Measurements from ENCODE around the gene ABCC10.
"Not testable (repeated sequence)": the region's sequence is repeated elsewhere in the genome, so short reads cannot be mapped to it uniquely, and the experiment has no call there.

ABCC10 gene

DNA sequence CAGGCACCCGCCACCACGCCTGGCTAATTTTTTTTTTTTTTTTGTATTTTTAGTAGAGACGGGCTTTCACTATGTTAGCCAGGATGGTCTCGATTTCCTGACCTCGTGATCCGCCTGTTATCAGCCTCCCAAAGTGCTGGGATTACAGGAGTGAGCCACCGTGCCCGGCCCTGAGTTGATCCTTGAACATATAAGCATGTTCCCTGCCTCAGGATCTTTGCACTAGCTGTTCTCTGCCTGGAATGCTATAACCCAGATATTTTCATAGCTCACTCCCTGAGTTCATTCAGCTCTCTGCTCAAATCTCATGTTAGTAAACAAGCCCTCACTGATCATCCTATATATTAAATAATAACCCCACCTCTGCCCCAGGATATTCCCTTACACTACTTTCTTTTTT is 37.0 kb downstream of the ABCC10 start:
- H3K9me2 ChIP-seq (replicated peaks; ENCODE audit: insufficient read depth, low read length), result no peaks in the 10 kb centered on the region
- no peak overlapping the region for H2AFZ ChIP-seq (ENCODE audit: low read length)
- DNase-seq, result no peak
- H3K4me2 ChIP-seq (ENCODE audit: low read depth, low read length), result no peak overlapping the region
- no peak overlapping the region for H3K9ac ChIP-seq (ENCODE audit: low read length)
- H4K20me1 ChIP-seq (ENCODE audit: insufficient read depth, low read length), result no peaks in the 10 kb centered on the region
- H3F3A ChIP-seq (ENCODE audit: insufficient read depth, low read length), result no peaks in the 10 kb centered on the region
- H3K36me3 ChIP-seq (replicated peaks; ENCODE audit: insufficient read depth, low read length), result no peaks in the 10 kb centered on the region
- H3K4me3 ChIP-seq (ENCODE audit: low read length), result no peak overlapping the region
- H3K9me3 ChIP-seq (replicated peaks; ENCODE audit: insufficient read depth, low read length), result no peaks in the 10 kb centered on the region
- no peak overlapping the region for H3K27ac ChIP-seq (ENCODE audit: low read length)
- H3K79me2 ChIP-seq (ENCODE audit: low read length), result no peaks in the 10 kb centered on the region
- H3K4me1 ChIP-seq (ENCODE audit: low read length), result no peaks in the 10 kb centered on the region
- peaks cover 11% of the 10 kb centered on the region; the same call in 1 of the 2 replicates for H3K27me3 ChIP-seq (replicated peaks; ENCODE audit: insufficient read depth, low read length)
- TF ChIP-seq, protein P1, sequence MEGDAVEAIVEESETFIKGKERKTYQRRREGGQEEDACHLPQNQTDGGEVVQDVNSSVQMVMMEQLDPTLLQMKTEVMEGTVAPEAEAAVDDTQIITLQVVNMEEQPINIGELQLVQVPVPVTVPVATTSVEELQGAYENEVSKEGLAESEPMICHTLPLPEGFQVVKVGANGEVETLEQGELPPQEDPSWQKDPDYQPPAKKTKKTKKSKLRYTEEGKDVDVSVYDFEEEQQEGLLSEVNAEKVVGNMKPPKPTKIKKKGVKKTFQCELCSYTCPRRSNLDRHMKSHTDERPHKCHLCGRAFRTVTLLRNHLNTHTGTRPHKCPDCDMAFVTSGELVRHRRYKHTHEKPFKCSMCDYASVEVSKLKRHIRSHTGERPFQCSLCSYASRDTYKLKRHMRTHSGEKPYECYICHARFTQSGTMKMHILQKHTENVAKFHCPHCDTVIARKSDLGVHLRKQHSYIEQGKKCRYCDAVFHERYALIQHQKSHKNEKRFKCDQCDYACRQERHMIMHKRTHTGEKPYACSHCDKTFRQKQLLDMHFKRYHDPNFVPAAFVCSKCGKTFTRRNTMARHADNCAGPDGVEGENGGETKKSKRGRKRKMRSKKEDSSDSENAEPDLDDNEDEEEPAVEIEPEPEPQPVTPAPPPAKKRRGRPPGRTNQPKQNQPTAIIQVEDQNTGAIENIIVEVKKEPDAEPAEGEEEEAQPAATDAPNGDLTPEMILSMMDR (IDR thresholded peaks at IDR 0.05; ENCODE audit: low read length), result no peak

DNA sequence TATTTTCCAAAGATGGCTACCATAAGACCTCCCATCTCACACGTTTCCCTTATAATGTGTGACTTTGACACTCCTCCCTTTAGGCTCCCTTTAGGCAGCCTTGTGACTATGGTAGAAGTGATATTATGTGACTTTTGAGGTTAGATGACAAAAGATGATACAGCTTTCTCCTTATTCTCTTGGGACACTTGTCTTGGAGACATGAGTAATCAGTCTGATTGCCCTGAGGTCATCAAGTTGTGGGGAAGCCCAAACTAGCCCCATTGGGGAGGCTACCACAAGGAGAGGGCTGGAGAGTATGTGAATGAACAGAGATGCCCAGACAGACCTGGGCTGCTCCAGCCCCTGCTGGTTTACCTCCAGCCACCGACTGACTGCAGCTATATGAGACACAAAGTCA is 38.6 kb downstream of the ABCC10 start:
- H3K9ac ChIP-seq (ENCODE audit: low read length), result no peak overlapping the region
- H3K79me2 ChIP-seq (ENCODE audit: low read length), result no peaks in the 10 kb centered on the region
- TF ChIP-seq EZH2 (optimal IDR thresholded peaks at IDR 0.05; ENCODE audit: low read depth, low read length) (no peak), EZH2phosphoT487 (IDR thresholded peaks at IDR 0.05; ENCODE audit: low read length) (no peak)
- TF ChIP-seq, protein P1 (IDR thresholded peaks at IDR 0.05; ENCODE audit: low read length), result no peak
- H3K9me3 ChIP-seq (replicated peaks; ENCODE audit: insufficient read depth, low read length), result no peaks in the 10 kb centered on the region
- no peaks in the 10 kb centered on the region for H4K20me1 ChIP-seq (ENCODE audit: insufficient read depth, low read length)
- DNase-seq, result no peak
- H3K27me3 ChIP-seq (replicated peaks; ENCODE audit: insufficient read depth, low read length), result peaks cover 11% of the 10 kb centered on the region; the same call in 1 of the 2 replicates
- no peak overlapping the region for H2AFZ ChIP-seq (ENCODE audit: low read length)
- H3K36me3 ChIP-seq (replicated peaks; ENCODE audit: insufficient read depth, low read length), result no peaks in the 10 kb centered on the region
- no peaks in the 10 kb centered on the region for H3K4me1 ChIP-seq (ENCODE audit: low read length)
- no peaks in the 10 kb centered on the region for H3K9me2 ChIP-seq (replicated peaks; ENCODE audit: insufficient read depth, low read length)
- H3K4me2 ChIP-seq (ENCODE audit: low read depth, low read length), result no peak overlapping the region
- no peaks in the 10 kb centered on the region for H3F3A ChIP-seq (ENCODE audit: insufficient read depth, low read length)
- no peak overlapping the region for H3K27ac ChIP-seq (ENCODE audit: low read length)
- H3K4me3 ChIP-seq (ENCODE audit: low read length), result no peak overlapping the region

DNA sequence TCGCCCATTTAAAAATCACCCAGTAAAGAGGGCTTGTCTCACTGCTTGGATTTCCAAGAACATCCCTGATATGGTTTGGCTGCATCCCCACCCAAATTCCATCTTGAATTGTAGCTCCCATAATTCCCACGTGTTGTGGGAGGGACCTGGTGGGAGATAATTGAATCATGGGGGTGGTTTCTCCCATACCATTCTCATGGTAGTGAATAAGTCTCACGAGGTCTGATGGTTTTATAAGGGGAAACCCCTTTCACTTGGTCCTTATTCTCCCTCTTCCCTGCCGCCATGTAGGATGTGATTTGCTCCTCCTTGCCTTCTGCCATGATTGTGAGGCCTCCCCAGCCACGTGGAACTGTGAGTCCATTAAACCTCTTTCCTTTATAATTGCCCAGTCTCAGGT is 39.9 kb downstream of the ABCC10 start:
- not testable (repeated sequence) for H3K36me3 ChIP-seq (replicated peaks; ENCODE audit: insufficient read depth, low read length); H3K9me2 ChIP-seq (replicated peaks; ENCODE audit: insufficient read depth, low read length); H3K79me2 ChIP-seq (ENCODE audit: low read length); H3K4me3 ChIP-seq (ENCODE audit: low read length); H3K27me3 ChIP-seq (replicated peaks; ENCODE audit: insufficient read depth, low read length); H4K20me1 ChIP-seq (ENCODE audit: insufficient read depth, low read length); H2AFZ ChIP-seq (ENCODE audit: low read length); H3K27ac ChIP-seq (ENCODE audit: low read length); H3K4me1 ChIP-seq (ENCODE audit: low read length); H3K4me2 ChIP-seq (ENCODE audit: low read depth, low read length); H3K9me3 ChIP-seq (replicated peaks; ENCODE audit: insufficient read depth, low read length); H3K9ac ChIP-seq (ENCODE audit: low read length); H3F3A ChIP-seq (ENCODE audit: insufficient read depth, low read length); DNase-seq

DNA sequence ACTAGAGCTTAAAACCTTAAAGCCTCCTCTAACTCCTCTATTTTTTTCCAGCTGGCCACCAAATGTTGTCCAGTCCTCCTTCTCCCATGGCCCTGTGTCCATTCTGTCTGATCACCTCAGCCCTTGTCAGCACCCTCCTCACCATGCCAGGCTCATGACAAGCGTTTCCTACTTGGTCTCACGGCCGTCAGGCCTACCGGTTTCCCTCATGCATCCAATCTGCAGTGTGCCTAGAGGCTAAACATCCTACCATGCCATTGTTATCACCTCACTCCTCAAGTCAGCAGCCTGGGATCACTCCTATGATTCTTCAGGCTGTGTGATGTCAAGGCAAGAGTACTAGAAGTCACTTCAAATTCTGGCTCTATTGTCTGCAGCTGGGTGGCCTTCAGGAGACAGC is 40.4 kb downstream of the ABCC10 start:
- H3K4me3 ChIP-seq (ENCODE audit: low read length), result no peak overlapping the region
- H3K27ac ChIP-seq (ENCODE audit: low read length), result no peak overlapping the region
- H3K4me2 ChIP-seq (ENCODE audit: low read depth, low read length), result no peak overlapping the region
- H2AFZ ChIP-seq (ENCODE audit: low read length), result no peak overlapping the region
- H3K27me3 ChIP-seq (replicated peaks; ENCODE audit: insufficient read depth, low read length), result peaks cover 1% of the 10 kb centered on the region; the same call in 1 of the 2 replicates
- no peaks in the 10 kb centered on the region for H3K79me2 ChIP-seq (ENCODE audit: low read length)
- H4K20me1 ChIP-seq (ENCODE audit: insufficient read depth, low read length), result no peaks in the 10 kb centered on the region
- DNase-seq, result no peak
- H3K36me3 ChIP-seq (replicated peaks; ENCODE audit: insufficient read depth, low read length), result no peaks in the 10 kb centered on the region
- no peaks in the 10 kb centered on the region for H3K9me3 ChIP-seq (replicated peaks; ENCODE audit: insufficient read depth, low read length)
- H3K4me1 ChIP-seq (ENCODE audit: low read length), result no peaks in the 10 kb centered on the region
- H3F3A ChIP-seq (ENCODE audit: insufficient read depth, low read length), result no peaks in the 10 kb centered on the region
- no peaks in the 10 kb centered on the region for H3K9me2 ChIP-seq (replicated peaks; ENCODE audit: insufficient read depth, low read length)
- no peak overlapping the region for H3K9ac ChIP-seq (ENCODE audit: low read length)
- TF ChIP-seq EZH2 (optimal IDR thresholded peaks at IDR 0.05; ENCODE audit: low read depth, low read length) (no peak), EZH2phosphoT487 (IDR thresholded peaks at IDR 0.05; ENCODE audit: low read length) (no peak)
- TF ChIP-seq, protein P1 (IDR thresholded peaks at IDR 0.05; ENCODE audit: low read length), result no peak

All from MM.1S (cell line).